Amygdala (tissue), 56 donors: ENCODE results near the gene NT5DC4.

ENCODE experiments used
- DNase-seq, 56 donors: peaks; one replicate each; lab custom pipeline; 2025; lab: John Stamatoyannopoulos, UW

The NT5DC4 gene

GRCh38 chr2:112776113-112776512 lies 55.3 kb downstream of the NT5DC4 start:
- DNase-seq, result no peak

GRCh38 chr2:112777036-112777435 lies 56.2 kb downstream of the NT5DC4 start:
- no peak for DNase-seq

- no peak for DNase-seq
Observed at GRCh38 chr2:112779598-112779997, 58.8 kb downstream of the NT5DC4 start.

GRCh38 chr2:112782234-112782799 lies 61.5 kb downstream of the NT5DC4 start:
- no peak for DNase-seq

GRCh38 chr2:112783187-112783714 lies 62.4 kb downstream of the NT5DC4 start:
- no peak for DNase-seq

- DNase-seq, result peak in 3 of 56 donors; percentile 5 to 6 (median 6)
Observed at GRCh38 chr2:112784199-112785189, 63.7 kb downstream of the NT5DC4 start, which contains the start of gene IL1A. Gene IL1A (minus strand): TSS chr2:112784493. CDS start chr2:112783770, 723 bp downstream.

GRCh38 chr2:112787294-112787693 lies 66.5 kb downstream of the NT5DC4 start:
- DNase-seq, result no peak

- no peak for DNase-seq
Observed at GRCh38 chr2:112787729-112788393, 67.0 kb downstream of the NT5DC4 start.

- DNase-seq, result no peak
Observed at GRCh38 chr2:112788653-112789052, 67.8 kb downstream of the NT5DC4 start.
